Activated T-cell treated with anti-CD3 and anti-CD28 coated beads, Interleukin-2, amount 50 U/mL, for 24 hours (primary cell): ENCODE results near the gene SKP1.

Experiments used
- DNase-seq: peaks from one replicate; pipeline ENCODE4 v3.0.0-alpha.2; 2020
- H3K27ac Mint-ChIP-seq: 2 replicates; pipeline ENCODE4 v1.8.0; 2020; ENCODE audit warnings: mild to moderate bottlenecking, mixed read lengths
- H3K27me3 Mint-ChIP-seq: 2 replicates; pipeline ENCODE4 v1.8.0; 2020; ENCODE audit warnings: mixed read lengths
- H3K36me3 Mint-ChIP-seq: 2 replicates; pipeline ENCODE4 v1.8.0; 2020; ENCODE audit warnings: low read depth, mixed read lengths
- H3K4me1 Mint-ChIP-seq: 2 replicates; pipeline ENCODE4 v1.8.0; 2020; ENCODE audit warnings: low read depth, mixed read lengths
- H3K4me3 Mint-ChIP-seq: 2 replicates; pipeline ENCODE4 v1.8.0; 2020; ENCODE audit warnings: mild to moderate bottlenecking, moderate library complexity, mixed read lengths
- H3K9me3 Mint-ChIP-seq: 2 replicates; pipeline ENCODE4 v1.8.0; 2020; ENCODE audit warnings: mixed read lengths

The SKP1 gene

GRCh38 chr5:134142052-134142451 is 34.7 kb downstream of the SKP1 start:
- DNase-seq: peak; percentile 32
- no peaks in the 10 kb centered on the region for H3K9me3 Mint-ChIP-seq
- peak overlapping the region; percentile 34 for H3K27ac Mint-ChIP-seq
- peaks cover 98% of the 10 kb centered on the region for H3K36me3 Mint-ChIP-seq
- no peak overlapping the region for H3K4me3 Mint-ChIP-seq
- no peaks in the 10 kb centered on the region for H3K27me3 Mint-ChIP-seq
- peaks cover 69% of the 10 kb centered on the region for H3K4me1 Mint-ChIP-seq

GRCh38 chr5:134141331-134142050 is 35.3 kb downstream of the SKP1 start:
- H3K9me3 Mint-ChIP-seq: no peaks in the 10 kb centered on the region
- H3K27me3 Mint-ChIP-seq: no peaks in the 10 kb centered on the region
- peaks cover 98% of the 10 kb centered on the region for H3K36me3 Mint-ChIP-seq
- no peak overlapping the region for H3K4me3 Mint-ChIP-seq
- peaks cover 74% of the 10 kb centered on the region for H3K4me1 Mint-ChIP-seq
- DNase-seq: peak; percentile 50
- peak overlapping the region; percentile 85 for H3K27ac Mint-ChIP-seq

GRCh38 chr5:134140530-134141201 is 36.1 kb downstream of the SKP1 start:
- Mint-ChIP-seq H3K4me1 (peaks cover 78% of the 10 kb centered on the region), H3K27me3 (no peaks in the 10 kb centered on the region), H3K9me3 (no peaks in the 10 kb centered on the region), H3K4me3 (no peak overlapping the region), H3K27ac (peak overlapping the region; percentile 85), H3K36me3 (peaks cover 97% of the 10 kb centered on the region)
- peak; percentile 77 for DNase-seq

- peaks cover 97% of the 10 kb centered on the region for H3K36me3 Mint-ChIP-seq
- H3K4me1 Mint-ChIP-seq: peaks cover 79% of the 10 kb centered on the region
Observed at GRCh38 chr5:134139891-134140469, 36.8 kb downstream of the SKP1 start.

GRCh38 chr5:134139377-134139851 is 37.3 kb downstream of the SKP1 start:
- DNase-seq: no peak
- Mint-ChIP-seq H3K36me3 (peaks cover 97% of the 10 kb centered on the region), H3K9me3 (no peaks in the 10 kb centered on the region), H3K4me3 (no peak overlapping the region), H3K4me1 (peaks cover 80% of the 10 kb centered on the region), H3K27me3 (no peaks in the 10 kb centered on the region), H3K27ac (peak overlapping the region; percentile 51)

More at GRCh38 chr5:134139891-134140469, 36.8 kb downstream of the SKP1 start:
- Mint-ChIP-seq H3K9me3 (no peaks in the 10 kb centered on the region), H3K4me3 (no peak overlapping the region), H3K27me3 (no peaks in the 10 kb centered on the region), H3K27ac (peak overlapping the region; percentile 51)
- DNase-seq: no peak

- Mint-ChIP-seq H3K9me3 (no peaks in the 10 kb centered on the region), H3K27ac (peak overlapping the region; percentile 94), H3K36me3 (peaks cover 96% of the 10 kb centered on the region), H3K4me3 (peak overlapping the region; percentile 33), H3K27me3 (no peaks in the 10 kb centered on the region), H3K4me1 (peaks cover 82% of the 10 kb centered on the region)
- DNase-seq: peak; percentile 82
Observed at GRCh38 chr5:134138416-134139376, 38.1 kb downstream of the SKP1 start.

GRCh38 chr5:134136771-134137170 is 40.0 kb downstream of the SKP1 start:
- peak overlapping the region; percentile 33 for H3K4me3 Mint-ChIP-seq
- H3K4me1 Mint-ChIP-seq: peaks cover 98% of the 10 kb centered on the region
- H3K36me3 Mint-ChIP-seq: peaks cover 96% of the 10 kb centered on the region
- DNase-seq: no peak
- no peaks in the 10 kb centered on the region for H3K9me3 Mint-ChIP-seq
- H3K27ac Mint-ChIP-seq: peak overlapping the region; percentile 94
- H3K27me3 Mint-ChIP-seq: no peaks in the 10 kb centered on the region

- no peak overlapping the region for H3K4me3 Mint-ChIP-seq
- no peaks in the 10 kb centered on the region for H3K27me3 Mint-ChIP-seq
- H3K36me3 Mint-ChIP-seq: peaks cover 96% of the 10 kb centered on the region
- peaks cover 98% of the 10 kb centered on the region for H3K4me1 Mint-ChIP-seq
- H3K27ac Mint-ChIP-seq: peak overlapping the region; percentile 94
- H3K9me3 Mint-ChIP-seq: no peaks in the 10 kb centered on the region
- DNase-seq: no peak
Observed at GRCh38 chr5:134136221-134136631, 40.5 kb downstream of the SKP1 start.

GRCh38 chr5:134135091-134135655 is 41.6 kb downstream of the SKP1 start:
- peaks cover 98% of the 10 kb centered on the region for H3K4me1 Mint-ChIP-seq
- peak overlapping the region; percentile 0 for H3K4me3 Mint-ChIP-seq
- DNase-seq: peak; percentile 31
- H3K36me3 Mint-ChIP-seq: peaks cover 96% of the 10 kb centered on the region
- H3K27ac Mint-ChIP-seq: peak overlapping the region; percentile 44
- H3K9me3 Mint-ChIP-seq: no peaks in the 10 kb centered on the region
- H3K27me3 Mint-ChIP-seq: no peaks in the 10 kb centered on the region

GRCh38 chr5:134133995-134134541 is 42.7 kb downstream of the SKP1 start:
- Mint-ChIP-seq H3K36me3 (peaks cover 96% of the 10 kb centered on the region), H3K9me3 (no peaks in the 10 kb centered on the region), H3K4me1 (peaks cover 98% of the 10 kb centered on the region), H3K4me3 (no peak overlapping the region), H3K27ac (peak overlapping the region; percentile 65), H3K27me3 (no peaks in the 10 kb centered on the region)
- DNase-seq: peak; percentile 32

GRCh38 chr5:134133188-134133994 is 43.4 kb downstream of the SKP1 start:
- H3K27ac Mint-ChIP-seq: peak overlapping the region; percentile 92
- no peaks in the 10 kb centered on the region for H3K9me3 Mint-ChIP-seq

GRCh38 chr5:134132372-134133187 is 44.2 kb downstream of the SKP1 start:
- no peaks in the 10 kb centered on the region for H3K9me3 Mint-ChIP-seq
- peak overlapping the region; percentile 92 for H3K27ac Mint-ChIP-seq
- H3K4me3 Mint-ChIP-seq: peak overlapping the region; percentile 57
- H3K27me3 Mint-ChIP-seq: no peaks in the 10 kb centered on the region
- peaks cover 97% of the 10 kb centered on the region for H3K36me3 Mint-ChIP-seq
- peak; percentile 79 for DNase-seq
- H3K4me1 Mint-ChIP-seq: peaks cover 98% of the 10 kb centered on the region

More at GRCh38 chr5:134133188-134133994, 43.4 kb downstream of the SKP1 start:
- Mint-ChIP-seq H3K4me3 (peak overlapping the region; percentile 57), H3K4me1 (peaks cover 98% of the 10 kb centered on the region), H3K27me3 (no peaks in the 10 kb centered on the region), H3K36me3 (peaks cover 96% of the 10 kb centered on the region)
- peak; percentile 56 for DNase-seq
